Activated T-helper 17 cell treated with anti-CD3 and anti-CD28 coated beads, Interleukin-2, amount 50 U/mL, for 72 hours (primary cell): ENCODE results near the gene LPAR1. TPM values are rescaled to one million over a fixed set of nuclear protein-coding genes. Genes with fewer than 3 reads are reported as not detected.

ENCODE experiments used
- ATAC-seq: fragments of 150-1000 bp; cut with Tn5 transposase; replicated peaks from 2 replicates; pipeline ENCODE4 v1.10.0; 2021; ENCODE audit warnings: mild to moderate bottlenecking, moderate library complexity
- H3K27ac Mint-ChIP-seq: one replicate; pipeline ENCODE4 v1.8.0; 2022; ENCODE audit warnings: mixed read lengths
- H3K27me3 Mint-ChIP-seq: one replicate; pipeline ENCODE4 v1.8.0; 2022; ENCODE audit warnings: mixed read lengths
- H3K36me3 Mint-ChIP-seq: one replicate; pipeline ENCODE4 v1.8.0; 2022; ENCODE audit warnings: low read depth, mild to moderate bottlenecking, mixed read lengths
- H3K4me1 Mint-ChIP-seq: one replicate; pipeline ENCODE4 v1.8.0; 2022; ENCODE audit warnings: mixed read lengths
- H3K4me3 Mint-ChIP-seq: one replicate; pipeline ENCODE4 v1.8.0; 2022; ENCODE audit warnings: mild to moderate bottlenecking, mixed read lengths
- H3K9me3 Mint-ChIP-seq: one replicate; pipeline ENCODE4 v1.8.0; 2022; ENCODE audit warnings: mixed read lengths
- total RNA-seq, 2 donors: library from RNA; stranded (reverse); gene quantifications; one replicate each; pipeline ENCODE4 v1.2.3, GENCODE V29; 2022

The LPAR1 gene
- total RNA-seq, 2 donors from 2014 or later, result not detected

DNA sequence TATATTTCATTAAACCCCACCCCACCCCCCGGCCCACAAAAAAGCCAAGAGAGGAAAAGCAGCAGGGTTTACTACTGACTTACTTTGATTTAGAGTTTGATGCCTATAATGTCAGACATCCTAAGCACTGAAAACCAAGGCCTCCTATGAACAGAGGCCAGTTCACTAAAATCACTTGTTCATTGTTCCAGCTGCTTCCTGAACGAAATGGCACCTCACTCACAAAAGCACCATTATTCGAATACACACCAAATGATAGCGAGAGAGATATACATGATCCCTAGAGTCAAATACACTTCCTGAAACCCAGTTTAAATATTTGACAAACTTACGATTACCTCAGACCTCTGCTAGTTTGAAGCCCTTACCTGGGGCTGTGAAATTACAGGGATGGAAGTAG, 66.6 kb downstream of the LPAR1 start:
- H3K36me3 Mint-ChIP-seq, result no peaks in the 10 kb centered on the region
- H3K27ac Mint-ChIP-seq, result no peak overlapping the region
- no peaks in the 10 kb centered on the region for H3K9me3 Mint-ChIP-seq
- H3K27me3 Mint-ChIP-seq, result no peaks in the 10 kb centered on the region
- H3K4me3 Mint-ChIP-seq, result no peak overlapping the region
- H3K4me1 Mint-ChIP-seq, result no peaks in the 10 kb centered on the region
- ATAC-seq, result no peak

DNA sequence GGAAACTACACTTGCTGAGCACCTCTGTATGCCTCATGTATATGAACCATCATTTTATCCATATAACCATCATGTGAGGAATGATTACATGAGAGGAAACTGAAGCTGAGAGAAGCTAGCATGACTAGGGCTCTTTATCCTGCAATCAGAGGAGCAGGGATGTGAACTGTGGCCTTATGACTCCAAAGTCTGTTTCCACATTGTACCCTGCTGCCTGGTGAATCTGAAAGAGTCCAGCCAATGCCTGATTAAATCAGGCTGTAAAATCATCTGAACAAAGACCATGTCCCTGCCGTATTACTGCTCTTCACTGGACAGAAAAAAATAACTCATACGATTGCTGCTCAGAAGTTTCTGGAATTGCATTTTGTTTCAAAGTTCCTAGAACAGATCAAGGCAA, 67.0 kb downstream of the LPAR1 start:
- Mint-ChIP-seq H3K27ac (no peak overlapping the region), H3K27me3 (no peaks in the 10 kb centered on the region), H3K9me3 (no peaks in the 10 kb centered on the region), H3K36me3 (no peaks in the 10 kb centered on the region), H3K4me3 (no peak overlapping the region), H3K4me1 (no peaks in the 10 kb centered on the region)
- no peak for ATAC-seq

DNA sequence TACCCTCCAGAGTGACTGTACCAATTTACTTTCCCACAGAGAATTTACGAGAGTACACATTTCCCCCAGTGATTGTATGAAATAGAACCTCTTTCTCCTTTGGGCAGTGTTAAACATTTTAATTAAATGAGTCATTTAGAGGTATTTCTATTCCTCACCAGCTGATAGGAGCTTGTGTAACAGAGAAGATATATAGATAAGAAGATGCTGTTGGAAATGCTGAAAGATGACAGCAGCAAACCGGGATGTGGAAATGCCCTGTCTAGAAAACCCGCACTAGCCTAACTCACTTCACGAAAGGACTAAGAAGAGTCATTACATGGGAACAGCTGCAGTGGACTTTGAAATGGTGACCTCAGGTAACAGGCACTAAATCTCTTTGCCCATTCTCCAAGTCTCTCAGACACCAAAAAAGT, 68.3 kb downstream of the LPAR1 start:
- Mint-ChIP-seq H3K27ac (no peak overlapping the region), H3K4me3 (no peak overlapping the region), H3K4me1 (no peaks in the 10 kb centered on the region), H3K36me3 (no peaks in the 10 kb centered on the region), H3K9me3 (no peaks in the 10 kb centered on the region), H3K27me3 (no peaks in the 10 kb centered on the region)
- ATAC-seq, result no peak

DNA sequence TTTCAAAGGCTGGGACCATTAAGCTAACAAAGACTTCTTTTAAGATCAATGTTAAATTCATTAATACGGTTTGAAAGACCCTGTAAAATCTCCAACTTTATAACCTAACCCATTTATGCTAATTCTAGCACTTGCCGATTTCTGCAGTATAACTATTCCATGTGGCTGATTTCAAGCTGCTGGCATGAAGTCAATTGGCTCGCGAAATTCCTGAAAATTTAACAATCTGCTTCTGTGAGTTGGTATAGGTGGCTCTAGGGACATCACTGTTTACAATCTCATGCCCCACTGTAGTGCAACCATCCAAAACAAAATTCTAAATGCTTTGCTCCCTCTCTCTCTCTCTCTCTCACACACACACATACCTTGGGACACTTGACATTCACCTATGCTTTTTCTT, 70.2 kb downstream of the LPAR1 start:
- H3K27ac Mint-ChIP-seq, result no peak overlapping the region
- no peaks in the 10 kb centered on the region for H3K36me3 Mint-ChIP-seq
- no peaks in the 10 kb centered on the region for H3K4me1 Mint-ChIP-seq
- no peak for ATAC-seq
- H3K4me3 Mint-ChIP-seq, result no peak overlapping the region
- no peaks in the 10 kb centered on the region for H3K27me3 Mint-ChIP-seq
- no peaks in the 10 kb centered on the region for H3K9me3 Mint-ChIP-seq

DNA sequence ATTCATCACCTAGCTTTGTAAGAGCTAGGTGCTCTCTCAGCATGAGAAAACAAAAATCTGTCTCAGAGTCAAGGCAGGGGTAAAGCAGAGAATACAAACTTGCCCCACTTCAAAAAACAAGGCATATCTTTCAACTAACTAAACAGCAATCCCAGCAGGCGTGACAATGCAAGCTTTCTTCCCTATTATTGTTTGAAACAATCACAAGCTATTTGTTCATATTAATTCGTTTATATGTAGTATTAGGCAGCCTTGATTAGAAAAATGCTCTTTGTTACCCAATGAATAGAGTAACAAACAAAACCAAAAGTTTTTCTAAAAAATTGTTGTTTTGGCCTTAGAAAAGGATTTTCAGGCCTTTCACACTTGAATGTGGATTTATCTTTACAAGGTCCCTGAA, 71.1 kb downstream of the LPAR1 start:
- H3K4me1 Mint-ChIP-seq, result no peaks in the 10 kb centered on the region

DNA sequence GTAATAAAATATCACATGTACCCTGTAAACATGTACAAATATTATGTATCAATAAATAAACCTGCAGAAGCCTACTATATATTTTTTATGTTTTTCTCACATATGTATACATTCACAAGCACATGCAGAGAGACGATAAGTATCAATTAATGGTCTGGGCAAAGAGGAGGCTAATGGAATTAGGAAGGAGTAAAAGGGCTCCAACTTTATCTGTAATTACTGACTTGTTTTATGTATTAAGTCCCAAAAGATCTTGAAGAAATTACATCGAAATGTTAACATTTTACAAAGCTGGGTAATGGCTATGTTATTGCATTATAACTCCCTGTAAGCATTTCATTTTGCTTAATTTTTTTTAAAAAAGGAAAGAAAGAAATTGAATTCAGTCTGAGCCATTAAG, 78.0 kb downstream of the LPAR1 start:
- no peak for ATAC-seq
- no peak overlapping the region for H3K27ac Mint-ChIP-seq

More for the DNA sequence above, 71.1 kb downstream of the LPAR1 start:
- Mint-ChIP-seq H3K36me3 (no peaks in the 10 kb centered on the region), H3K27me3 (no peaks in the 10 kb centered on the region), H3K4me3 (no peak overlapping the region), H3K27ac (no peak overlapping the region), H3K9me3 (no peaks in the 10 kb centered on the region)
- ATAC-seq, result no peak

DNA sequence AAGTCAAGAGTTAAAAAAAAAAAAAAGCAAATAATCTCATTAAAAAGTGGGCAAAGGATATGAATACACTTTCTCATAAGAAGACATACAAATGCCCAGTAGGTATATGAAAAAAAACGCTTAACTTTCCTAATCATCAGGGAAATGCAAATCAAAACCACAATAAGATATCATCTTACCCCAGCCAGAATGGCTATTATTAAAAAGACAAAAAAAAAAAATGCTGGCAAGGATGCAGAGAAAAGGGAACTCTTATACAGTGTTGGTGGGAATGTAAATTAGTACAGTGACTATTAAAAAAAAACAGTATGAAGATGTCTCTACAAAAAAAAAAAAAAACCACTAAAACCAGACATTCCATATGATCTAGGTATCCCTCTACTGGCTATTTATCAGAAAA, 79.4 kb downstream of the LPAR1 start:
- Mint-ChIP-seq H3K27ac (no peak overlapping the region), H3K9me3 (peaks cover 19% of the 10 kb centered on the region), H3K27me3 (no peaks in the 10 kb centered on the region)

More for the DNA sequence above, 78.0 kb downstream of the LPAR1 start:
- Mint-ChIP-seq H3K4me3 (no peak overlapping the region), H3K36me3 (no peaks in the 10 kb centered on the region), H3K27me3 (no peaks in the 10 kb centered on the region), H3K4me1 (no peaks in the 10 kb centered on the region), H3K9me3 (peaks cover 10% of the 10 kb centered on the region)

DNA sequence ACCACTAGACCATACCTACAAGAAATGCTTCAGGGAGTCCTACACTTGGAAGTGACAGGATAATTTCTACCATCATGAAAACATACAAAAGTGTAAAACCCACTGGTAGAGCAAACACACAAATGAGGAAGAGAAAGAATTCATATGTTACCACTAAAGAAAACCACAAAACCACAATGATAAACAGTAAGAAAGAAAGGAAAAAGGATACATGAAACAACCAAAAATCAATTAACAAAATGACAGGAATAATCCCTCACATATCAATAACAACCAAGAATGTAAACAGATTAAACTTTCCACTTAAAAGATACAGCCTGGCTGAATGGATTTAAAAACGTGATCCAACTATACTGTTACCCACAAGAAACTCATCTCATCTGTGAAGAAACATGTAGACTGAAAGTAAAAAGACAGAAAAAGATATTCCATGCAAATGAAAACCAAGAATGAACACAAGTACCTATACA, 83.4 kb downstream of the LPAR1 start:
- Mint-ChIP-seq H3K4me3 (no peak overlapping the region), H3K4me1 (no peaks in the 10 kb centered on the region), H3K9me3 (peaks cover 31% of the 10 kb centered on the region), H3K27ac (no peak overlapping the region), H3K36me3 (no peaks in the 10 kb centered on the region), H3K27me3 (no peaks in the 10 kb centered on the region)
- ATAC-seq, result no peak

More for the DNA sequence above, 79.4 kb downstream of the LPAR1 start:
- no peaks in the 10 kb centered on the region for H3K4me1 Mint-ChIP-seq
- no peak overlapping the region for H3K4me3 Mint-ChIP-seq
- ATAC-seq, result no peak
- H3K36me3 Mint-ChIP-seq, result no peaks in the 10 kb centered on the region

DNA sequence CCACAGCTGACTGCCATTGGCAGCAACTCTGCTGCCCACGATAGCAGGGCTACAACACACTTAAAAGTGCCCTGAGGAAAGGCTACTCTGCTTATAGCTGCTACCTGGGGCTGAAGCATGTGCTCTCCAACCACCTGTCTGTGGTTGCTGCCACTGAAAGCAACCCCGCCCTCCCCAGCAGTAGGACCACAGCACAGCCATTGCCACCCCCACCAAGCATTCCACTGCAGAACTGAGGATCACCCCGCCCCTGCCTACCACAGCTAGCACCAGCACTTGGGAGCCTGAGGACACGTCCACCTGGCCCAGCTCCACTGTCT, 85.8 kb downstream of the LPAR1 start:
- Mint-ChIP-seq H3K27me3 (no peaks in the 10 kb centered on the region), H3K4me1 (no peaks in the 10 kb centered on the region), H3K4me3 (no peak overlapping the region), H3K36me3 (no peaks in the 10 kb centered on the region), H3K27ac (no peak overlapping the region), H3K9me3 (peaks cover 22% of the 10 kb centered on the region)
- no peak for ATAC-seq

DNA sequence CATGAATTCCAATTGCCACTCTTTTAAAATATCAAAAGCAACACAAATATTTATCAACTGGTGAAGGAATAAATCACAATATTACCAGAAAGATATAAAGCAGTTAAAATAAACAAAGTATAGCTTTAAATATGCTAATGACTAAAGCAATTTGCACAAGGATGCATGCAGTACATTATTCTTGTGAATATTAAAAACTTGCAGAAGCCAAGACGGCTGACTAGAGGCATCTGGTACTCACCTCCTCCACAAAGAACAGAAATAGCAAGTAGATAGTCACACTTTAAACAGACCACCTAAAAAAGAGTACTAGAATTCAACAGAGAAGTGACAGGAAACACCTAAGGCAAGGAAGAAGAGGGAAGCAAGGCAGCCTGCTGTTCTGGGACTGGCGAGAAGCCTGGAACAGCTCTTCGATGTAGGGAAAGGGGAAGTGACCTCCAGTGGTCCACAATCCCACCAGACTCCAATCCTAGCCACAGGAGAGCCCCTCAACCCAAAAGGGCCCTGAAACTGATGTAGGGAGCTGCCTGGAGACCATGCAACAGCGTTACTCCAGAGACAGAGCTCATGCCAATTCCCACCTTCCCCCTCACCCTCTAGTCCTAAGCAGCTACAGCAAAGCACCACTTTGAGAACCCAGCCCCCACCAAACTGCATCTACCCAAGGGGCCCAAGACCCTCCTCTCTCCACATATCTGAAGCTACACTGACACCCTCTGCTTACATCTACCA, 86.3 kb downstream of the LPAR1 start:
- Mint-ChIP-seq H3K27ac (no peak overlapping the region), H3K4me3 (no peak overlapping the region), H3K4me1 (no peaks in the 10 kb centered on the region), H3K36me3 (no peaks in the 10 kb centered on the region), H3K9me3 (peaks cover 21% of the 10 kb centered on the region), H3K27me3 (no peaks in the 10 kb centered on the region)
- ATAC-seq, result no peak

DNA sequence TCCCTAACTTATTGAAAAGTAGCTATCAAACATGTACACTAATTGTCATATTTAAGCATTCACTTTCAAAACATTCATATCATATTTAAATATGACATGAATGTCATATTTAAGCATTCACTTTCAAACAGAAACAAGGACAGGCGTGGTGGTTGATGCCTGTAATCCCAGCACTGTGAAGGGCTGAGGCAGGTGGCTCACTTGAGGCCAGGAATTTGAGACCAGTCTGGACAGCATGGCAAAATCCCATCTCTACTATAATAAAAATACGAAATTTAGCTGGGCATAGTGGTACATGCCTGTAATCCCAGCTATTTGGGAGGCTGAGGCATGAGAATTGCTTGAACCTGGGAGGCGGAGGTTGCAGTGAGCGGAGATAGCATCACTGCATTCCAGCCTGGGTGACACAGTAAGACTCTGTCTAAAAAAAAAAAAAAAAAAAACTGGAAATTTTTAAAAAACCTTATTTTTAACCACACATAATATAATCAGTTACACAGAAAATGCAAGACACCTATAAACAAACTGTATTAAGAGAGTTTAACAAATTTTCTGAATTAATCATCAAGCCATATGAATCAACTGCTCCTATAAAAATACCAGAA, 88.1 kb downstream of the LPAR1 start:
- no peaks in the 10 kb centered on the region for H3K36me3 Mint-ChIP-seq
- no peaks in the 10 kb centered on the region for H3K4me1 Mint-ChIP-seq
- no peaks in the 10 kb centered on the region for H3K27me3 Mint-ChIP-seq
- peaks cover 20% of the 10 kb centered on the region for H3K9me3 Mint-ChIP-seq
- no peak for ATAC-seq
- H3K27ac Mint-ChIP-seq, result no peak overlapping the region
- no peak overlapping the region for H3K4me3 Mint-ChIP-seq

DNA sequence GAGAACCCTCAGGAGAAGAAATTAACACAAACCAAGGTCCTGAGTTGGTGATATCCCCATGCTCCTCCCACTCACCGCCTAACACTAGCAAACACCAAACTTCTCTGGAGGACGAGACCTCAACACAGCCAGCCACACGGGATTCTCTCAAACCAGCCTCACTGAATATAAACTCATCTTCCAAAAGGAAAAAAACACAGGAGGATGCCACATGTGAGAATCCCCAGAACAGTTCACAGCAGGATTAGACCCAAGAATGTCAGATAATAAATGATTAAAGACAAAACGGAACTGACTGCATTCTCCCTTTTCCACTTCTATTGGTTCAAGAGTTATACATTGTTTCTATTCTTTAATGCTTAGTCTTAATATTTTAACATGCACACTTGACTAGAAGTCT, 89.2 kb downstream of the LPAR1 start:
- Mint-ChIP-seq H3K4me3 (no peak overlapping the region), H3K36me3 (no peaks in the 10 kb centered on the region), H3K27me3 (no peaks in the 10 kb centered on the region), H3K4me1 (no peaks in the 10 kb centered on the region), H3K9me3 (peaks cover 14% of the 10 kb centered on the region), H3K27ac (no peak overlapping the region)
- no peak for ATAC-seq

DNA sequence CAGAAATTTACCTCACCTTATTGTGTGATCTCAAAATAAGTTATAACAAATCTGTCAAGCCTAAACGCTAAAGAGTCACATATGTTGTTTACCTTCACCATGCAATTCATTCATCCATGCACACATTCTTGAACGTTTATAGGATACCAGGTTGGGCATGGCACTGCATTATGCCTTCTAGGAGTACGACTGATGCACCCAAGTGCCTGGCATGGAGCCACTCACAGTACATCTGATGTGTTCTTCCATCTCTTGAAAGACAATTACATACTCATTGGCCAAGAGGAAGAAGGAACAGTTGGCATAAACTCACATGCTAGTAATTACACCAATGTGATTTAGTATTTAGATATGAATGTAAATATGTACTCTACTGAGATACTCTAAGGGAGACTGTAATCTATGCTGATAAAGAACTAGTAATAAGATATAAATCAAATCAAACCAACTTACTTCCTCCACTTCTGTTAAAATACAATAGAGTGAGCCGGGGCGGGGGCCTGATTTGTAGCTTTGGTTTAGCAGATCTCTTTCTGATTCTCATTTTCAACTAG, 90.7 kb downstream of the LPAR1 start:
- H3K27ac Mint-ChIP-seq, result no peak overlapping the region
- no peak overlapping the region for H3K4me3 Mint-ChIP-seq
- peaks cover 4% of the 10 kb centered on the region for H3K9me3 Mint-ChIP-seq
- no peaks in the 10 kb centered on the region for H3K4me1 Mint-ChIP-seq
- no peaks in the 10 kb centered on the region for H3K27me3 Mint-ChIP-seq
- ATAC-seq, result no peak
- H3K36me3 Mint-ChIP-seq, result no peaks in the 10 kb centered on the region

DNA sequence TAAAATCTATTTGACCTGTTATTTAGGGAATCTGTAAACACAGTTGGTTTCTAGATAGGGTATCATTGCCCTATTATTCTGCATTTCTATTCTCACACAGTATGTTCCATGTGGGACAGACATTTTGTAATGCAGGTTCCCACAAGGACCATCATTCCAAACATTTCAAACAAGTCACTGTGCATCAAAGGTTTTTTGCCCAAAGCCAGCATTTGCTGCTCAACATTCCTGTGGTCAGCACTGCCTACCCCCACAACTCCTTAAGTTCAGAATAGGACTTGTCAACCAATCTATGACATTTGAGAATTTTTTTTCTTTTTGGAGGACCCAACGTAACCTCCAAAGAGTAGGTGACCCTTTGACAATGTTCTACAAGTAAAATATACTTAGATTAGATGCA, 95.7 kb downstream of the LPAR1 start:
- Mint-ChIP-seq H3K36me3 (no peaks in the 10 kb centered on the region), H3K27me3 (no peaks in the 10 kb centered on the region), H3K4me1 (no peaks in the 10 kb centered on the region), H3K9me3 (no peaks in the 10 kb centered on the region), H3K27ac (no peak overlapping the region), H3K4me3 (no peak overlapping the region)
- no peak for ATAC-seq

DNA sequence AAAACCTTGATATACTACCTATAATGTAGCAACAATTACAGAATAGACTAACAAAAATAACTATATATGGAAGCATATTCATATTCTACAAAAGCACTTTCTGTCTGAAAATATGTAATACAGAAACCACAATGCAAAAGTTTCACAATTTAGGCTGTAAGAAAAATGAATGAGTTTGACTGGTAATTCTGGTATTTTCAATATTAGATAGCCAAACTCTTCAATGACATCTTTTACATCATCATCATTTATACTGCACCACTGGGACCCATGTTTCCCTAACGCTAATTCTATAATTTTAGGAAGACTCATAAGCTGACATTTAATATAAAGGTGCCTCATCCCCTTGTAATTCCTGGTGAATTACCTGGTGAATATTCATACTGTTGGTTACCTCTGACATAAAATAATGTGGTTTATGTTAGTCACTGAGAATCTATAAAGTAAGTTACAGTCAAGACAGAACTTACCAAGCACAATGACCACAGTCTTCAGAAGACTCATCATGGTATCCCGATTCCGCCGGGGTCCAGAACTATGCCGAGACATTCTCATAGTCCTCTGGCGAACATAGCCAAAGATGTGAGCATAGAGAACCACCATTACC, 97.2 kb downstream of the LPAR1 start:
- no peak overlapping the region for H3K27ac Mint-ChIP-seq
- H3K36me3 Mint-ChIP-seq, result no peaks in the 10 kb centered on the region
- no peaks in the 10 kb centered on the region for H3K27me3 Mint-ChIP-seq
- no peak overlapping the region for H3K4me3 Mint-ChIP-seq
- no peaks in the 10 kb centered on the region for H3K9me3 Mint-ChIP-seq
- no peak for ATAC-seq
- no peaks in the 10 kb centered on the region for H3K4me1 Mint-ChIP-seq
